H1 (cell line): ENCODE measurements around the gene SIPA1L3. TPM values are rescaled to one million over a fixed set of nuclear protein-coding genes. Genes with fewer than 3 reads are reported as not detected.
A peak's percentile ranks its signal among the peaks of the same experiment; 100 is the strongest.

Experiments used
- ASH2L ChIP-seq: fragments of 200-600, 300-600 bp; sonication (generic); IDR thresholded peaks from one replicate; pipeline ENCODE4 v1.7.1; 2017; ENCODE audit warnings: low read length
- ATF2 ChIP-seq: IDR thresholded peaks from 2 replicates; pipeline ENCODE4 v1.6.1; 2012; ENCODE audit warnings: low read length, inconsistent platforms
- ATF3 ChIP-seq: IDR thresholded peaks from 2 replicates; pipeline ENCODE4 v1.6.1; 2011; ENCODE audit warnings: low read depth, mild to moderate bottlenecking, low read length; ENCODE audit not compliant: insufficient read depth
- BCL11A ChIP-seq, 2 experiments: IDR thresholded peaks; one replicate each; pipeline ENCODE4 v1.6.1; 2011; ENCODE audit warnings: low read depth in 2 of 2, low read length in 2 of 2, mild to moderate bottlenecking in 2 of 2
- CBX5 ChIP-seq: fragments of 300-800, 300-1000 bp; sonication (generic); IDR thresholded peaks from 2 replicates; pipeline ENCODE4 v1.7.1; 2016; ENCODE audit warnings: antibody characterized with exemption, low read length, low read depth
- EP300 ChIP-seq, 2 experiments: IDR thresholded peaks; 1 replicate in 1 of 2; 2 replicates in 1 of 2; pipeline ENCODE4 v1.6.1; 2011 to 2012; ENCODE audit warnings: low read depth in 2 of 2, low read length in 2 of 2, mild to moderate bottlenecking in 2 of 2, borderline replicate concordance in 1 of 2, inconsistent platforms in 1 of 2, moderate library complexity in 1 of 2
- KDM1A ChIP-seq: fragments of 200-600, 300-600 bp; sonication (generic); IDR thresholded peaks from 2 replicates; pipeline ENCODE4 v1.7.1; 2016; ENCODE audit warnings: mild to moderate bottlenecking, low read length, borderline replicate concordance
- MAFK ChIP-seq: IDR thresholded peaks from 2 replicates; pipeline ENCODE4 v1.6.1; 2012; ENCODE audit warnings: low read depth, mild to moderate bottlenecking, improper control_type of control experiment, low read length
- polyA plus RNA-seq, 7 experiments: library from polyadenylated mRNA; depleted of rRNA in 3 of 7; stranded (reverse) in 5 of 7; unstranded in 2 of 7; fragments of >200 nt in 5 of 7; fragments of 200-250 nt in 2 of 7; gene quantifications; 1 replicate in 5 of 7; 2 replicates in 1 of 7; 4 replicates in 1 of 7; pipeline versions ENCODE4 v1.2.1 to v1.2.3, GENCODE V29; 2011 to 2013; ENCODE audit warnings: missing spikeins in 2 of 7, mixed read lengths in 2 of 7
- total RNA-seq: library from RNA; stranded (reverse); fragmentation: NEBNext Ultra II Directional; extraction: Animal tissue kit (Norgen Biotek cat#: 25700); gene quantifications from 2 replicates; pipeline ENCODE4 v1.2.1, GENCODE V29; 2021

The SIPA1L3 gene
- total and polyA plus RNA-seq, 2 of the 8 experiments (the other 6 are each of a cell fraction or from before 2014, with no cell fraction given) = 15.0 to 54.9 TPM

DNA sequence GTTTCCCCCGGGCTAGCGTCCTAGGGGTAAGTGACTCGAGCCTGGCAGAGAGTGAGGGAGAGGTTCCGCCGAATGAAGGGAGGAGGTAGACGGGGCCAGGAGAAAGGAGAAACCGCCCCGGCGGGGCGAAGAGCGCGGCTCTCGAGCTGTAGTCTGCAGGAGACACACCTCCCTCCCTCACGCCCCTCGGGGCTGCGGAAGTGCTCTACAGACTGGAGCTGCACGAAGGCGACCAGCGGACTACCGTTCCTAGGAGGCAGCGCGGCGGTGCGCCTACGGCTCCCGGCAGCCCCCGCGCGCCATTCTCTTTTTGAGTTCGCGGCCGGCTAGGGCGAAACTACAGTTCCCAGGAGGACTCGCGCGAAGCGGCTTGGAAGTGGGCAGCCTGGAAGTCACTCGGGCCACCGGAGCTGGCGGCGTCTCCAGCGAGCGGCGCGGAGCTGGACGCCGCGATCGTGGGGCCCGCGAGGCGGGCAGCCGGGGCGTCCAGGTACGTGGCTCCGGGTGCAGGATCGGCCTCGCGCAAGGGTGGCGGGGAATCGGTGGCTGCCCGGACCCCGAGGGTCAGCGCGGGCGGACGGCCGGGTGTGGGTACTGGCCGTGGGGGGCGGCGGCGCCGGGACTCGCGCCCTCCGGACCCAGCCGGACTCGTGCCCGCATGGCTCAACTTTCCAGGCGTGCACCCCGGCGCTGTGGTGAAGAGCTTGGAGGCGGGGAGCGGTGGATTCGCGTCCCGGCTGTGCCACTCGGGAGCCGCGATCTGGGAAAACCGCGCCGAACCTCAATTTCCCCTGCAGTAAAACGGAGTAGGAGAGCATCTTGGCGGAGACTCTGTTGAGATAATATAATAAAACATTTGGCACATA, at the start of gene SIPA1L3 (continued):
- no peak for TF ChIP-seq ATF3
- TF ChIP-seq ATF2 = no peak
- peak; percentile 50 for TF ChIP-seq ASH2L
- TF ChIP-seq CBX5 = no peak
- no peak for TF ChIP-seq MAFK
- TF ChIP-seq BCL11A (IDR thresholded peaks at IDR 0.05; ENCODE audit: low read depth in 2 of 2, low read length in 2 of 2) = no peak
- TF ChIP-seq EP300 (IDR thresholded peaks at IDR 0.05; ENCODE audit: borderline replicate concordance in 1 of 2, low read depth in 2 of 2, low read length in 2 of 2) = no peak
- no peak for TF ChIP-seq KDM1A
